CD14-positive monocyte (primary cell): ENCODE data around the gene PHLDA2. TPM values are rescaled to one million over a fixed set of nuclear protein-coding genes. Genes with fewer than 3 reads are reported as not detected.

Experiments
- DNase-seq, 3 donors: peaks; one replicate each; pipeline ENCODE4 v3.0.0-alpha.2; 2011 to 2022
- H2AFZ ChIP-seq: 2 replicates; pipeline ENCODE4 v1.6.0; 2012; ENCODE audit warnings: mild to moderate bottlenecking, low read depth, low read length, inconsistent platforms; ENCODE audit not compliant: insufficient read depth, poor library complexity, severe bottlenecking
- H3K27ac ChIP-seq, 2 donors: 1 replicate in 1 of 2; 2 replicates in 1 of 2; pipeline ENCODE4 v1.5.1; 2012 to 2013; ENCODE audit warnings: low read length in 2 of 2, control low read depth in 1 of 2, inconsistent platforms in 1 of 2, low read depth in 1 of 2, mild to moderate bottlenecking in 1 of 2
- H3K27me3 ChIP-seq, 2 donors: one replicate each; pipeline versions ENCODE4 v1.6.0 to v1.6.1; 2011 to 2013; ENCODE audit warnings: low read length in 2 of 2; ENCODE audit not compliant: control insufficient read depth in 2 of 2, insufficient read depth in 2 of 2
- H3K36me3 ChIP-seq, 2 donors: replicated peaks in 1 of 2; 1 replicate in 1 of 2; 2 replicates in 1 of 2; pipeline versions ENCODE4 v1.5.1 to v1.6.1; 2012 to 2013; ENCODE audit warnings: low read length in 2 of 2, control low read depth in 1 of 2, inconsistent platforms in 1 of 2, mild to moderate bottlenecking in 1 of 2; ENCODE audit not compliant: insufficient read depth in 2 of 2, control insufficient read depth in 1 of 2
- H3K4me1 ChIP-seq, 2 donors: 1 replicate in 1 of 2; 2 replicates in 1 of 2; pipeline versions ENCODE4 v1.5.1 to v1.6.1; 2012 to 2013; ENCODE audit warnings: low read length in 2 of 2, control low read depth in 1 of 2, inconsistent platforms in 1 of 2, mild to moderate bottlenecking in 1 of 2, moderate library complexity in 1 of 2; ENCODE audit not compliant: insufficient read depth in 2 of 2, control insufficient read depth in 1 of 2
- H3K4me2 ChIP-seq: replicated peaks from 2 replicates; pipeline ENCODE3; 2012; ENCODE audit warnings: low read length, moderate library complexity, mild to moderate bottlenecking; ENCODE audit not compliant: poor library complexity, severe bottlenecking; ENCODE audit errors: extremely low read depth
- H3K4me3 ChIP-seq, 3 experiments: fragments of 200-600 bp in 1 of 3; sonication (generic) in 1 of 3; replicated peaks in 1 of 3; 1 replicate in 2 of 3; 2 replicates in 1 of 3; pipeline ENCODE4 v1.5.1; 2011 to 2013; ENCODE audit warnings: low read length in 3 of 3, mild to moderate bottlenecking in 3 of 3, control low read depth in 2 of 3, low read depth in 2 of 3, inconsistent platforms in 1 of 3, moderate library complexity in 1 of 3
- H3K79me2 ChIP-seq: 2 replicates; pipeline ENCODE4 v1.6.0; 2012; ENCODE audit warnings: mild to moderate bottlenecking, control low read depth, inconsistent platforms, low read length, moderate library complexity; ENCODE audit not compliant: insufficient read depth
- H3K9ac ChIP-seq: 2 replicates; pipeline ENCODE4 v1.6.0; 2017; ENCODE audit warnings: low read length, mild to moderate bottlenecking; ENCODE audit not compliant: insufficient read depth, poor library complexity, severe bottlenecking
- H3K9me3 ChIP-seq, 2 donors: replicated peaks in 1 of 2; 1 replicate in 1 of 2; 2 replicates in 1 of 2; pipeline versions ENCODE4 v1.5.1 to v1.6.1; 2012 to 2013; ENCODE audit warnings: low read length in 2 of 2, control low read depth in 1 of 2; ENCODE audit not compliant: control insufficient read depth in 1 of 2, insufficient read depth in 1 of 2
- H4K20me1 ChIP-seq: 2 replicates; pipeline ENCODE4 v1.6.0; 2012; ENCODE audit warnings: mild to moderate bottlenecking, low read length, control low read depth, moderate library complexity; ENCODE audit not compliant: insufficient read depth
- H3K27ac Mint-ChIP-seq, 7 donors: one replicate each; pipeline ENCODE4 v1.8.0; 2020; ENCODE audit warnings: mild to moderate bottlenecking in 7 of 7, mixed read lengths in 7 of 7, moderate library complexity in 6 of 7, inconsistent platforms in 2 of 7
- H3K27me3 Mint-ChIP-seq, 3 donors: one replicate each; pipeline ENCODE4 v1.8.0; 2021 to 2022; ENCODE audit warnings: low read depth in 3 of 3, mild to moderate bottlenecking in 3 of 3, mixed read lengths in 3 of 3, moderate library complexity in 3 of 3, inconsistent platforms in 1 of 3
- H3K36me3 Mint-ChIP-seq, 2 donors: one replicate each; pipeline ENCODE4 v1.8.0; 2020; ENCODE audit warnings: mixed read lengths in 2 of 2, inconsistent platforms in 1 of 2, mild to moderate bottlenecking in 1 of 2
- H3K4me1 Mint-ChIP-seq: one replicate; pipeline ENCODE4 v1.8.0; 2020; ENCODE audit warnings: mild to moderate bottlenecking, mixed read lengths
- H3K4me3 Mint-ChIP-seq, 2 donors: one replicate each; pipeline ENCODE4 v1.8.0; 2020; ENCODE audit warnings: mild to moderate bottlenecking in 2 of 2, mixed read lengths in 2 of 2, moderate library complexity in 1 of 2
- H3K9me3 Mint-ChIP-seq, 7 donors: one replicate each; pipeline ENCODE4 v1.8.0; 2020 to 2022; ENCODE audit warnings: mixed read lengths in 7 of 7, mild to moderate bottlenecking in 6 of 7, moderate library complexity in 6 of 7, inconsistent platforms in 2 of 7
- CTCF ChIP-seq: fragments of 200-600 bp; IDR thresholded peaks from one replicate; pipeline ENCODE4 v1.8.0; 2022; ENCODE audit warnings: antibody characterized with exemption, mild to moderate bottlenecking
- WGBS: methylation state at CpG from one replicate; pipeline ENCODE4 v1.1.5; 2013; ENCODE audit warnings: missing lambda C conversion rate; ENCODE audit not compliant: insufficient coverage; 5-methylcytosine and 5-hydroxymethylcytosine counted together
- intact Hi-C, 2 donors: fragments of 100-400 bp; cut with micrococcal nuclease; formaldehyde crosslinking; loops; one replicate each; pipeline versions ENCODE4 v1.15.0 to v1.15.1; 2023
- polyA plus RNA-seq, 3 donors: library from polyadenylated mRNA; depleted of rRNA in 1 of 3; unstranded in 2 of 3; stranded (reverse) in 1 of 3; fragments of 300-500 nt in 2 of 3; fragments of >200 nt in 1 of 3; fragmentation: Illumina TruSeq in 2 of 3; gene quantifications; 1 replicate in 2 of 3; 2 replicates in 1 of 3; pipeline ENCODE4 v1.2.3, GENCODE V29; 2012 to 2021

Gene PHLDA2
- polyA plus RNA-seq, 3 donors = 2.6 to 54.5 (median 4.7) TPM

- H3K36me3 Mint-ChIP-seq = peaks cover 85 to 93% of the 10 kb centered on the region in 2 donors
- no peak overlapping the region for H2AFZ ChIP-seq
- no peak overlapping the region for H3K4me2 ChIP-seq
- peak overlapping the region; percentile 29 to 52 for H3K27ac ChIP-seq
- peak in 1 of 3 donors; percentile 22 for DNase-seq
- H3K9me3 Mint-ChIP-seq = no peaks in the 10 kb centered on the region
- peaks cover 36% of the 10 kb centered on the region for H3K4me1 Mint-ChIP-seq
- no peak for TF ChIP-seq CTCF
- WGBS = 0% methylated on average over 1 of the region's 7 CpGs
- peak overlapping the region; percentile 56 to 89 (median 68) for H3K27ac Mint-ChIP-seq
- no peak overlapping the region for H3K4me3 ChIP-seq
- peaks cover 53% of the 10 kb centered on the region for H3K79me2 ChIP-seq
- H3K4me1 ChIP-seq = peaks cover 30 to 42% of the 10 kb centered on the region in 2 donors
- no peaks in the 10 kb centered on the region for H3K9me3 ChIP-seq
- no peak overlapping the region for H3K9ac ChIP-seq
- peaks cover 0 to 1% (median 0%) of the 10 kb centered on the region in 3 donors for H3K27me3 Mint-ChIP-seq
- intact Hi-C loops = loop anchor here in 1 of 2 donors (10.0 kb wide), 1 partner anchor 428 kb away; no protein-coding TSS in a partner anchor
- H3K27me3 ChIP-seq = no peaks in the 10 kb centered on the region
- no peak overlapping the region for H3K4me3 Mint-ChIP-seq
- H3K36me3 ChIP-seq = peaks cover 68 to 87% of the 10 kb centered on the region in 2 donors
- H4K20me1 ChIP-seq = peaks cover 55% of the 10 kb centered on the region
These were observed 34.0 kb upstream of the PHLDA2 start for GRCh38 chr11:2963112-2963754.

GRCh38 chr11:2961080-2961479 is 31.9 kb upstream of the PHLDA2 start:
- peaks cover 56% of the 10 kb centered on the region for H4K20me1 ChIP-seq
- peaks cover 81 to 95% of the 10 kb centered on the region in 2 donors for H3K36me3 Mint-ChIP-seq
- H3K27ac Mint-ChIP-seq = peak overlapping the region; percentile 4 to 83 (median 76)
- peaks cover 41% of the 10 kb centered on the region for H3K79me2 ChIP-seq
- no peak overlapping the region for H3K9ac ChIP-seq
- DNase-seq = no peak
- no peaks in the 10 kb centered on the region for H3K9me3 ChIP-seq
- no peak for TF ChIP-seq CTCF
- H3K4me3 Mint-ChIP-seq = no peak overlapping the region
- intact Hi-C loops = loop anchor here in 1 of 2 donors (10.0 kb wide), 1 partner anchor 426 kb away; no protein-coding TSS in a partner anchor
- peaks cover 67 to 86% of the 10 kb centered on the region in 2 donors for H3K36me3 ChIP-seq
- 33% methylated on average over 4 of the region's 5 CpGs for whole genome bisulfite sequencing
- no peaks in the 10 kb centered on the region for H3K9me3 Mint-ChIP-seq
- H3K27me3 ChIP-seq = no peaks in the 10 kb centered on the region
- peaks cover 38 to 51% of the 10 kb centered on the region in 2 donors for H3K4me1 ChIP-seq
- H3K4me2 ChIP-seq = no peak overlapping the region
- peaks cover 0 to 1% (median 0%) of the 10 kb centered on the region in 3 donors for H3K27me3 Mint-ChIP-seq
- H3K4me1 Mint-ChIP-seq = peaks cover 41% of the 10 kb centered on the region
- no peak overlapping the region for H3K4me3 ChIP-seq
- H3K27ac ChIP-seq = peak overlapping the region; percentile 16 to 44
- no peak overlapping the region for H2AFZ ChIP-seq
